Measurements from ENCODE around the gene RETN. TPM values are rescaled to one million over a fixed set of nuclear protein-coding genes. Genes with fewer than 3 reads are reported as not detected.
A peak's percentile ranks its signal among the peaks of the same experiment; 100 is the strongest.

RETN gene
- total RNA-seq, 1 donor from 2014 or later: not detected

DNA sequence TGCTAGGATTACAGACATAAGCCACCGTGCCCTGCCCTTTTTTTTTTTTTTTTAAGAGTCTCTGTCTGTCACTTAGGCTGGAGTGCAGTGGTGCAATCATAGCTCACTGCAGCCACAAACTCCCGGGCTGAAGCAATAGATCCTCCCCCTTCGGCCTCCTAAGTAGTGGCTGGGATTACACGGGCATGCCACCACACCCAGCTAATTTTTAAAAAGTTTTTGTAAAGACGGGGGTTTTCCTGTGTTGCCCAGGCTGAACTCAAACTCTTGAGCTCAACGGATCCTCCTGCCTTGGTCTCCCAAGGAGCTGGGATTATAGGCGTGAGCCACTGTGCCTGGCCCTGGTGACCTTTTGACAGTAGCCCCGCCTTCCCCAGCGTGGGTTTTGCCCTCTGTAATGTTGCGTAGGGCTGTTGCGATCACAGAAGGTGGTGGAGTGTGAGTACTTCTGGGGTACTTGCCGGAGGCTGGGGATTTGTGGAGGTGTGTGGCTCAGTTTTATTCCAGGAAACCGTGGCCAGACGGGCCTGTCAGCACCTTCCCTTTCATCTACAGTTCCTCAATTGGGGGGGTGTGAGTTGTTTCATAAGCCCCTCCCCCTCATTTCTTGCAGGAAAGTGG is 11.6 kb upstream of the RETN start:
- DNase-seq (ENCODE audit: low read depth in 2 of 2): no peak

DNA sequence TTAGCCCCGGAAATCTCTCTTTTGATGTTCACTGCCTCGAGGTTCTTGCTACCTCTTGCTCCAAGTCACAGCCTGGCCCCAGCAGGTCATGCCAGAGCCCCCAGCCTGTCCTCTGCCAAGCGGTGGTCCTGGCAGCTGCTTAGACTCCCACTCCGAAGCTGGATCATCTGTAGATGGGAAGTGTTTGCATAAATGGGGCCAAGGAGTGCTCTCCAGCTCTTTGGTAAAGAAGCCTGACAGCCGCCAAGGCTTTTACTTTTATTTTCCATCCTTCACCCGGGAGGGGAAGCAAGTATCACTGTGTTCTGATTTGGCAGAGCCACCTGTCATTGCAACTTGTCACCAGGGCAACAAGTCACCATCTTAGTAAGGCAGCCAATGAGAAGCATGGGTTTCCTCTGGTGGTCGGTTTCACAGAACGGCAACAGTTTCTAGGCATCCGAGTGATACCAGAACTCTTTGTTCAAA is 10.6 kb upstream of the RETN start:
- DNase-seq (ENCODE audit: low read depth in 2 of 2): no peak

DNA sequence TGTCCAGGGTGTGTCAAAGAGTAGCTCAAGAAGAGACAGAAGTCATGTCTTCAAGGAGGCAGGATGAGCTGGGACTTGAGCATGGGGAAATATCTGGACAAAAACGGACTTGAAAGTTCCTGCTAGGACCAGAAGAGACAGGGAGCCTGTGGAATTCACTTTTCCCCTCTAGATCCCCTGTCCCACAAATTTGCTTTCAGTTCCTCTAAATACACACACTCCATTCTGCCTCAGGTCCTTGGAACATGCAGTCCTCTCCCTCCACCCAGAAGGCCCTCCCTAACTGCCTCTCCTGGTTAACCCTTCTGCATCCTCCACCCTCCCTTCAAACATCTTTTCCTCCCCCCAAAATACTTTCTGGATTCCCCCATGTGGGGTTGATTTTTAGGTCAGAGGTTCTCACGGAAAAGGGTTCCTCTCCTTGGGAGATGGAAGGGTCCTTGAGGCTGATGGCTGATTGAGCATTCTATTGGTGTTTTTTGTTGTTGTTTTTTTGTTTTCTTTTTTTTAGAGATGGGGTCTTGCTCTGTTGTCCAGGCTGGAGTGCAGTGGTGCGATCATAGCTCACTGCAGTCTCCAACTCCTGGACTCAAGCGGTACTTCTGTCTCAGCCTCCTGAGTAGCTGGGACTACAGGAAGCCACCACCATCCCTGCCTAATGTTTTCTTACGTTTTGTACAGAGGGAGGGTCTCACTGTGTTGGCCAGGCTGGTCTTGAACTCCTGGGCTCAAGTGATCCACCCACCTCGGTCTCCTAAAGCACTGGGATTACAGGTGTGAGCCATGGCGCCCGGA is 6.9 kb upstream of the RETN start:
- DNase-seq (ENCODE audit: low read depth in 2 of 2): no peak

DNA sequence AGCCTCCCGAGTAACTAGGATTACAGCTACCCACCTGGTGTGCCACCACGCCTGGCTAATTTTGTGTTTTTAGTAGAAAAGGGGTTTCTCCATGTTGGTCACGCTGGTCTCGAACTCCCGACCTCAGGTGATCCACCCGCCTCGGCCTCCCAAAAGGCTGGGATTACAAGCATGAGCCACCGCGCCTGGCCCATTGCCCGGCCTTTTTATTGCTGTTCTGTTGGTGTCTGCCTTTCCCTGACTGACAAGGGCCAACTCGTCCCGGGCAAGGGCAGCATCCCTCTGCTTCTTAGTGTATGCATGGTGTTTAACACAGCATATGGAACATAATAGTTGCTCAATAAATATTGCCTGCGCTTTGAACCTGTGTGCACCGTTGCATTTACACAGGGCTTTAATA is 6.2 kb upstream of the RETN start:
- no peak for DNase-seq (ENCODE audit: low read depth in 2 of 2)

DNA sequence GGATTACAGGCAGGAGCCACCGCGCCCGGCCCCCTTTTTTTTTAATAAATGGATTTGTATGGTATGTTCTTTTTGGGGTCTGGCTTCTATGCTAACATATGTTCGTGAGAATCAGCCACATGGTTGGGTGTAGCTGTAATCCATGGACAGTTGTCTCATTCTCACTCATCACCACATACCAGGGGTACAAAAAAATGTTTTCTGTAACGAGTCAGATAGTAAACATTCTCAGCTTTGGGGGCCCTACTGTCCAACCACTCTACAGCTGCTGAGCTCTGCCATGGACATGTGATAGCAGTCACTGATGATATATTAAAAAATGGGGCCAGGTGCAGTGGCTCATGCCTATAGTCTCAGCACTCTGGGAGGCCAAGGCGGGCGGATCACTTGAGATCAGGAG is 5.1 kb upstream of the RETN start:
- no peak for DNase-seq (ENCODE audit: low read depth in 2 of 2)

DNA sequence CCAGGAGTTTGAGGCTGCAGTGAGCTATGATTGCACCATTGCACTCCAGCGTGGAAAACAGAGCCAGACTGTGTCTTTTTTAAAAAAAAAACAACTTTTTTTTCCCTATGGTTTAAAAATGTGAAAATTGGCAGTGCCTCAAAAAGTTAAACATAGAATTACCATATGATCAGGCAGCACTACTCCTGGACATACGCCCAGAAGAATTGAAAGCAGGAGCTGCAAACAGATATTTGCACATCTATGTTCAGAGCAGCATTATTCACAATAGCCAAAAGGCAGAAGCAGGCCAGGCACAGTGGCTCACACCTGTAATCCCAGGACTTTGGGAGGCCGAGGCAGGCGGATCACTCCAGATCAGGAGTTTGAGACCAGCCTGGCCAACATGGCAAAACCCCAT is 3.8 kb upstream of the RETN start:
- peak in 1 of 2 donors; percentile 38 for DNase-seq (ENCODE audit: low read depth in 2 of 2)

DNA sequence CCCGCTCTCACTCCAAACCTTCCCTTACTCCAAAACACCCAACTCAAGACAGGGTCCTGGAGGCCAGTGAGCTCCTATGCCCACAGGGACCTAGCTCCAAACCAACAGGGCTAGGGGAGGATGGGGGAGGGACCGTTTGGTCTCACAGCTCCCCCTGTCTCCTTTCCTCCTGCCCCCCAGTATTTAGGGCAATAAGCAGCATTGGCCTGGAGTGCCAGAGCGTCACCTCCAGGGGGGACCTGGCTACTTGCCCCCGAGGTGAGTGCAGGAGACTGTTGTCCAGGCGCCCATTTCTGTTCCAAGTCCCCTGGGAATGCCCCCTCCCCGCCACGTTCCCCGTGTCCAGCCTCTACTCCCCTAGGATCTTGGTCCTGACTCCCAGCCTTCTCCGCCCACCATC is 792 bp downstream of the RETN start:
- no peak for DNase-seq (ENCODE audit: low read depth in 2 of 2)

DNA sequence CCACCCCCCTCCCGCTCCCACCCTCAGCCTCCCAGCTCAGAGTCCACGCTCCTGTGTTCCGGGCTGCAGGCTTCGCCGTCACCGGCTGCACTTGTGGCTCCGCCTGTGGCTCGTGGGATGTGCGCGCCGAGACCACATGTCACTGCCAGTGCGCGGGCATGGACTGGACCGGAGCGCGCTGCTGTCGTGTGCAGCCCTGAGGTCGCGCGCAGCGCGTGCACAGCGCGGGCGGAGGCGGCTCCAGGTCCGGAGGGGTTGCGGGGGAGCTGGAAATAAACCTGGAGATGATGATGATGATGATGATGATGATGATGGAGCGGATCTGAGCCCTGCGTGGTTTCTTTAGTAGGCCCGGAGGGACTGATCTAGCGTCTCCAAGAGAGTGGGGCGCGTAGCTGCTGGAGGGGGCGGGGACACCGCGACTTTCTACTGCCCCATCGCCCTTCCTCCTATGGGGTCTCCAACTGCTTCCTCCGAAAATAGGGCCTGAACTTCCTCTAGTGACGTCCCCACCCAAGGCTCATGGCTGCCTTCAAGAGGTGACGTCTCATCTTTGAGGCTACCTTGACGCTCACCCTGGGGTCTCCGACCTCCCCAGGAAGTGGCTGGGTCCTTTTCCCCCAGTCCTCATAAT is 1.4 kb downstream of the RETN start:
- no peak for DNase-seq (ENCODE audit: low read depth in 2 of 2)

DNA sequence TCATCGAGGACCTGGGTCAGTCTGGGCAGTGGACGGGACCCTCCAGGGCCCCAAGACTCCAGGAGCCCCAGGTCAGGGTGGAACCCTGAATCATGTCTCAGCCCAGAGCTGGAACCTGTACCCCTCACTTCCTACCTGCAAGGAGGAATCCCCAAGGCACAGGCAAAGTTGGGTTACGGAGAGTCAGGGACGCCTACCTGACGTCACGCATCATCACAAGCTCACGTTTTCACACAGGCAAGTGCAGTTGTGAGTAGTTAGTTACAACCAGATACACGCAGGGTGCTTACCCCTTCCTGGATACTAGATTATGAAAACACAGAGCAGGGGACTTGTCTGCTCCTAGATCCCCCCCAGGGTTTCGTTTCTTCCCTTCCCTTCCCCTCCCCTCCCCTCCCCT is 1.9 kb downstream of the RETN start:
- DNase-seq (ENCODE audit: low read depth in 2 of 2): no peak

DNA sequence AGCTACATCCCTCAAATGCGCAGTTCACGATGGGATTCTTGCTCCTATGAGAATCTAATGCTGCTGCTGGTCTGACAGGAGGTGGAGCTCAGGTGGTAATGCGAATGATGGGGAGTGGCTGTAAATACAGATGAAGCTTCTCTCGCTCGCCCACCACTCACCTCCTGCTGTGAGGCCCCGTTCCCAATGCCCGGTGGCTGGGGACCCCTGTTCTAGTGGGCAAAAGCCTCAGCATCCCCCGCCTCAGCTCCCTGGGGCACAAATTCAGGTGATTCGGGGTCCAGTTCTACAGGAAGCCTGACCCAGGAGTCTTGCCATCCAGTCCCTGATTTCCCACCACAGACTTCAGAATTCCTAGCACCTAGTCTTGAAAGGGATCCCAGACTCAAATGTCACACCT is 3.7 kb downstream of the RETN start:
- no peak for DNase-seq (ENCODE audit: low read depth in 2 of 2)

DNA sequence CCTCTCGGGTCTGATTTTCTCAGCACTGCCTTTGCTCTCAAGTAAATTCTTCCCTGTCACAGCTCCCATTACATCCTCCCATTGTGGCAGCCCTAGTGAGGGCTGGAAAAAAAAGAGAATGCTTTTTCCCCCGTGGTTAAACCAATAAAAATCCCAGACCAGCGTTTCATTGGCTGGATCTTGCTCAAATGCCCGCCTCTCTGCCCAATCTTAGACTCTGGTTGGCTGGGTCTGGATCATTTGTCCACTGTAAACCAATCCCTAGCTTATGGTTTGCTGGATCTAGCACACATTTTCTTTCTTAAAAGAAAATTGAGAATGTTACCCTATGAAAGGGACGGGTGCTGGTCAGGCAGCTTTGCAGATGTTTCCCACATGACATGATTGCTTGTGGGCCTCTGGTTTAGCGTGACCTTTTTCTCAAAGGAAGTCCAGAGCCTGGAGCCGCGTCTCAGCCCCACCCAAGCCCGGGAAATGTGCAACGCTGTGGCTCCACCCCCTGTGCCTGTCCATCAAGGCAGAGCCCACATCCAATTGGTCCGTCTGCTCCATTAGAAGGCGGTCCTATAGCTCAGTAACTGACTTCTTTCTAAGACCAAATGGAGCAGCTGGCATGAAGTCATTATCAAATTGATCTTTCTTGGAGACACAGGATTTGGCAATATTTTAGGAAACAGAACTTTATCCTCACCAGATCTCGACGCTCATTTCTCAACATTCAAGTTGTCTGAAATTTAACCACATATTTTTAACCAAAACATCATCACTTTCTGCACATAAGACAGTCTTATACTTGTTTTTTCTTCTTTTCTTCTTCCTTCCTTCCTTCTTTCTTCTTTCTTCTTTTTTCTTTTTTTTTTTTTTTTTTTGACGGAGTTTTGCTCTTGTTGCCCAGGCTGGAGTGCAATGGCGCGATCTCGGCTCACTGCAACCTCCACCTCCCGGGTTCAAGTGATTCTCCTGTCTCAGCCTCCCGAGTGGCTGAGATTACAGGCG is 5.5 kb downstream of the RETN start:
- peak; percentile 21 to 58 for DNase-seq (ENCODE audit: low read depth in 2 of 2)

DNA sequence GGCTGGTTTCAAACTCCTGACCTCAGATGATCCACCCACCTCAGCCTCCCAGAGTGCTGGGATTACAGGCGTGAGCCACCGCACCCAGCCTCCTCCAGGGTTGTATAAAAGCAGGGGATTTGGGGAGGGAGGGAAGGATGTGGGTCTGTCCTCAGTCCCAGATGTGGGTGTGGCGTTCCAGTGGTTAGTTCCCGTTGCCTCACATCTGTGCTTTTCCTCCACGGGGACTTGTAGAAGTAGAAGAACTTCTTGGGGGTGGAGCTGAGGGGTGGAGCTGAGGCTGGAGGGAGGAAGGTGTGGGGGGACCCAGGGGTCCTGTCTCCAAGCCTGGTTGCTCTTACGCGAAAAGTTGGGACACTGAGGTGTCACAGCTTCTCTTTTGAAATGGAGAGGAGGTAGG is 7.5 kb downstream of the RETN start:
- DNase-seq (ENCODE audit: low read depth in 2 of 2): no peak

DNA sequence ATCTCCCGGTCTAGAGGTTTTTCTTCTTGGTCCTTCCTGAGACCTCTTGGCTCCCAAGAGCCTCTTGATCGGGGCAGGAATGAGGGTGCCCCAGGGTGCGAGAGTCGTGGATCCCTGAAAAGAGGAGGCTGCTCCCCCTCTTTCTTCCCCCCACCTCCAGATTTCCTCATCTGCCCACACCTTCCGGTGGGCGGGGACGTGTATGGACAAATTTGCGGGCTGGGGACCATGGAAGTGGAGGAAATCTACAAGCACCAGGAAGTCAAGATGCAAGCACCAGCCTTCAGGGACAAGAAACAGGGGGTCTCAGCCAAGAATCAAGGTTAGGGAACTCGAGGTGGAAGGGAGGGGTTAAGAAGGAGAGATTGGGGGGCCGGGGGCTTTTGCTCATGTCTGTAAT is 8.0 kb downstream of the RETN start, which contains the start of gene MCEMP1:
Gene MCEMP1 (plus strand): TSS at position 237 of the 400 bp plus-strand sequence. CDS start 31 bp downstream, at position 268.
- DNase-seq (ENCODE audit: low read depth in 2 of 2): no peak

DNA sequence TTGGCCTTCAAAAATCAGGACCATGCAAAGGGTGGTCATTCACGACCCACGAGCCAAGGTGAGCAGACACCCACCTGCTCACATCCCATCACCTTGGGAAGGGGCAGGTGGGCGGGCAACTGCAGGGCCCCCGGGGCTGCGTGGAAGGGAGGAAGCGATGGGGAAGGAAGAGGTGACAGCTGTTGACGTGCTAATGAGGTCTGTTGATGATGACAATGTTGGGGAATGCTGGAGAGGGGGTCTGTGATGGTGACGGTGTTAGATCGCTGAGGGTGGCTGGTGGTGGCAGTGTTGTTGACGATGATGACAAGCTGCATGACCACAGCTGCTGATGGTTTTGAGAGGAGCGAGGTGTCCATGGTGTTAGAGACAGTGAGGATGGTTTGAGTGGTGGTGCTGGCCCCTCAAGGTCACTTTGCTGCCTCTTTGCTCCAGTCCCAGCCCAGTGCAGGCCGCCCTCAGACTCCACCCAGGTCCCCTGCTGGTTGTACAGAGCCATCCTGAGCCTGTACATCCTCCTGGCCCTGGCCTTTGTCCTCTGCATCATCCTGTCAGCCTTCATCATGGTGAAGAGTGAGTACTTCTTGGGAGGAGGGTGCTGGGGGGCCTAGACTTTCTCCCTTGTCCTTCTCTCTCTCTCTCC is 8.9 kb downstream of the RETN start:
- DNase-seq (ENCODE audit: low read depth in 2 of 2): no peak

DNA sequence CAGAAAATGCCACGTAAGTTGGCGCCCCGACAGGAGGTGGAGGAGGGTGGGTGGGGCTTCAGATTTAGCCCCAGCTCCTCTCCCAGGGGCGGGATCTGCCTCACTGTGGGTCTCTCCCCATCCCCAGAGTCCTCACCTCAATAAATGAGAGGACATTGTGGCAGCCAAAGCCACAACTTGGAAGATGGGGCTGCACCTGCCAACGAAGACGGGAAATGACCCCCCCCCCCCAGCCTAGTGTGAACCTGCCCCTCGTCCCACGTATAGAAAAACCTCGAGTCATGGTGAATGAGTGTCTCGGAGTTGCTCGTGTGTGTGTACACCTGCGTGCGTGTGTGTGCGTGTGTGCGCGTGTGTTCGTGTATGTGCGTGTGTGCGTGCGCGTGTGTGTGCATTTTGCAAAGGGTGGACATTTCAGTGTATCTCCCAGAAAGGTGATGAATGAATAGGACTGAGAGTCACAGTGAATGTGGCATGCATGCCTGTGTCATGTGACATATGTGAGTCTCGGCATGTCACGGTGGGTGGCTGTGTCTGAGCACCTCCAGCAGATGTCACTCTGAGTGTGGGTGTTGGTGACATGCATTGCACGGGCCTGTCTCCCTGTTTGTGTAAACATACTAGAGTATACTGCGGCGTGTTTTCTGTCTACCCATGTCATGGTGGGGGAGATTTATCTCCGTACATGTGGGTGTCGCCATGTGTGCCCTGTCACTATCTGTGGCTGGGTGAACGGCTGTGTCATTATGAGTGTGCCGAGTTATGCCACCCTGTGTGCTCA is 10.3 kb downstream of the RETN start:
- DNase-seq (ENCODE audit: low read depth in 2 of 2): peak; percentile 24 to 44

DNA sequence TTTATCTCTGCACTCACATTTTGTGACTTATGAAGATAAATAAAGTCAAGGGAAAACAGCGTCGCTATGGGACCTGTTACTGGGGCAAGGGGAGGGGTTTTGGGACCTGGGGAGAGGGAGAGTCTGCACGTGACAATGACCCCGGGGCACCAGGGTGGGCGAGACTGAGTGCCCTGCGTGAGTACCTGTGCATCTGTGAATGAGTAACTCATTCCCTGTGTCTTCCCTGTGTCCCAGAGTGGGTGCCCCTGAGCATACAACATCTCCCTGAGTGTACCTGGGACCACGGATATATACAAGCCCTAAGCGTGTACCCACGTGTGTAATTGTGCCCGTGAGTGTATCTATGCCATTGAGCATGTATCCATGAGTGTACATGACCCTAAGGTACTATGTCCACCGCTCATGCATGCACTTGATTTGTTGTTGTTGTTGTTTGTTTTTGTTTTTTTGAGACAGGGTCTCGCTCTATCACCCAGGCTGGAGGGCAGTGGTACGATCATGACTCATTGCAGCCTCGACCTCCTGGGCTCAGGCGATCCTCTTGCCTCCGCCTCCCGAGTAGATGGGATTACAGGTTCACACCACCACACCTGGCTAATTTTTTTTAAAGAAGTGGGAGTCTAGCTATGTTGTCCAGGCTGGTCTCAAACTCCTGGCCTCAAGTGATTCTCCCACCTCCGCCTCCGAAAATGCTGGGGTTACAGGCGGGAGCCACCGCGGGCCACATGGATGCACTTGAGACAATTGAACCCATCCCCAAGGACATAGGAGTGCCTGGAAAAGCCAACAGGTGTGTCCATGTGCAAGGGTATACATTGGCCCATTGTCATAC is 11.1 kb downstream of the RETN start:
- no peak for DNase-seq (ENCODE audit: low read depth in 2 of 2)

DNA sequence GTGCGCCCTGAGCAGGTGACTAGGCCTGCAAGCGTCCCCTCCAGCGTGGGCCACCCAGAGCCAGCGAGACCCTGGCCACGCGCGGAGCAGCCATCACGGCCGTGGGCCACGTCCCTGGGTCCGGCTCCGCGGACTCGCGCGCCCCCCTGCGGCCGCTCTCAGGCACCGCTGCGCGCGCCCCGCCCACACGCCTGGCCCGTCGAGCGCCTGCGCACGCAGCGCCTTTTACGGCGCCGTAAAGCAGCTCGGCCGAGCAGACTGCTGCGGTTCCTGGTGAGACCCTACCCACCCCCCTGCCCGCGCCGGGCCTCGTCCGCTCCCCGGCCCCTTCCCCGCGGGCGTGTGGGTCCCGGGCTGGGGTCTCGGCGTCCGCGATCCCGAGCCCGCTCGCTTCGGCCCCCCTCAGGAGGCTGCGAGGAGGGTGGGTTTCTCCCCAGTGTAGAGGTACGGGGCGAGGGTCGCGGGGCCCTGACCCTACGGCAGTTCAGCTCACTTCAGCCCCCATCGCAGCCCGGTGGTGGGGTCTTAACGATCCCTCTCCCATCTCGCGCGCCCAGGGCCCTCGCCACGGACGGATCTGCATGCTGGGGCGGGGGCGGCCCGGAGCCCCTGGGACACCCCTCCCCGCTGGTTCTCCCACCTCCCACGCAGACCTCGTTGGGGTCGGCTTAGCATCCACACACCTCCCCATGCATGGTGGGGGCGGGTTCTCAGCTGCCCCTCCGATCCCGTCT is 11.9 kb downstream of the RETN start, which contains the start of gene TRAPPC5:
Gene TRAPPC5 (plus strand): TSS at position 228 of the 734 bp plus-strand sequence. CDS start 1,421 bp downstream, outside the sequence.
- peak; percentile 84 to 90 for DNase-seq (ENCODE audit: low read depth in 2 of 2)

All from lung microvascular endothelial cell (primary cell).